Measurements from ENCODE around the gene ARHGAP24.

DNA sequence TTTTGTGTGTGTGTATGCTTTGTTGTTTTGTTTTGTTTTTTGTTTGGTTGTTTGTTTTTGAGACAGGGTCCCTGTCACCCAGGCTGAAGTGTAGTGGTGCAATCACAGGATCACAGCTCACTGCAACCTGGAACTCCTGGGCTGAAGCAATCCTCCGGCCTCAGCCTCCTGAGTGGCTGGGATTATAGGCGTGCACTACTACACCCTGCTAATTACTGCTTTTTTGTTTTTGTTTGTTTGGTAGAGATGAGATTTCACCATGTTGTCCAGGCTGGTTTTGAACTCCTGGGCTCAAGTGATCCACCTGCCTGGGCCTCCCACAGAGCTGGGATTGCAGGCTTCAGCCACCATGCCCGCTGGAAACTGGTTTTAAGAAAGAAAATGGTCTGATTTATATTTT is 44.7 kb upstream of the ARHGAP24 start:
- TF ChIP-seq, protein P1, sequence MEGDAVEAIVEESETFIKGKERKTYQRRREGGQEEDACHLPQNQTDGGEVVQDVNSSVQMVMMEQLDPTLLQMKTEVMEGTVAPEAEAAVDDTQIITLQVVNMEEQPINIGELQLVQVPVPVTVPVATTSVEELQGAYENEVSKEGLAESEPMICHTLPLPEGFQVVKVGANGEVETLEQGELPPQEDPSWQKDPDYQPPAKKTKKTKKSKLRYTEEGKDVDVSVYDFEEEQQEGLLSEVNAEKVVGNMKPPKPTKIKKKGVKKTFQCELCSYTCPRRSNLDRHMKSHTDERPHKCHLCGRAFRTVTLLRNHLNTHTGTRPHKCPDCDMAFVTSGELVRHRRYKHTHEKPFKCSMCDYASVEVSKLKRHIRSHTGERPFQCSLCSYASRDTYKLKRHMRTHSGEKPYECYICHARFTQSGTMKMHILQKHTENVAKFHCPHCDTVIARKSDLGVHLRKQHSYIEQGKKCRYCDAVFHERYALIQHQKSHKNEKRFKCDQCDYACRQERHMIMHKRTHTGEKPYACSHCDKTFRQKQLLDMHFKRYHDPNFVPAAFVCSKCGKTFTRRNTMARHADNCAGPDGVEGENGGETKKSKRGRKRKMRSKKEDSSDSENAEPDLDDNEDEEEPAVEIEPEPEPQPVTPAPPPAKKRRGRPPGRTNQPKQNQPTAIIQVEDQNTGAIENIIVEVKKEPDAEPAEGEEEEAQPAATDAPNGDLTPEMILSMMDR (IDR thresholded peaks at IDR 0.05 in 2 of 3, conservative IDR thresholded peaks at IDR 0.05 in 1 of 3; ENCODE audit: borderline replicate concordance in 1 of 3, insufficient read depth in 1 of 3, low read depth in 2 of 3, low read length in 2 of 3), result no peak
- TF ChIP-seq SRF (IDR thresholded peaks at IDR 0.05; ENCODE audit: low read depth), result no peak
- TF ChIP-seq, protein P2, sequence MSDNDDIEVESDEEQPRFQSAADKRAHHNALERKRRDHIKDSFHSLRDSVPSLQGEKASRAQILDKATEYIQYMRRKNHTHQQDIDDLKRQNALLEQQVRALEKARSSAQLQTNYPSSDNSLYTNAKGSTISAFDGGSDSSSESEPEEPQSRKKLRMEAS (IDR thresholded peaks at IDR 0.05), result no peak
- no peak for TF ChIP-seq JUND (IDR thresholded peaks at IDR 0.05)
- no peak for TF ChIP-seq TCF7L2 (IDR thresholded peaks at IDR 0.05; ENCODE audit: borderline replicate concordance, extremely low read depth, insufficient read depth, insufficient read length)
